Activated naive CD8-positive, alpha-beta T cell treated with anti-CD3 and anti-CD28 coated beads for 36 hours (primary cell): ENCODE data around the gene TBC1D5. TPM values are rescaled to one million over a fixed set of nuclear protein-coding genes. Genes with fewer than 3 reads are reported as not detected.
"Not testable (repeated sequence)": the region's sequence is repeated elsewhere in the genome, so short reads cannot be mapped to it uniquely, and the experiment has no call there.

Experiments
- DNase-seq: peaks from one replicate; pipeline ENCODE4 v3.0.0; 2021
- H3K27ac Mint-ChIP-seq: one replicate; pipeline ENCODE4 v1.8.0; 2022; ENCODE audit warnings: mild to moderate bottlenecking, moderate library complexity, mixed read lengths
- H3K27me3 Mint-ChIP-seq: one replicate; pipeline ENCODE4 v1.8.0; 2022; ENCODE audit warnings: mild to moderate bottlenecking, mixed read lengths
- H3K36me3 Mint-ChIP-seq: one replicate; pipeline ENCODE4 v1.8.0; 2021; ENCODE audit warnings: mild to moderate bottlenecking, mixed read lengths
- H3K4me1 Mint-ChIP-seq: one replicate; pipeline ENCODE4 v1.8.0; 2021; ENCODE audit warnings: mixed read lengths
- H3K4me3 Mint-ChIP-seq: one replicate; pipeline ENCODE4 v1.8.0; 2022; ENCODE audit warnings: mild to moderate bottlenecking, moderate library complexity, mixed read lengths
- H3K9me3 Mint-ChIP-seq: one replicate; pipeline ENCODE4 v1.8.0; 2022; ENCODE audit warnings: mixed read lengths
- total RNA-seq, 2 experiments: library from RNA; stranded (reverse); gene quantifications; one replicate each; pipeline ENCODE4 v1.2.3, GENCODE V29; 2021

Gene TBC1D5
- total RNA-seq, 2 experiments from 2014 or later = 43.7 to 48.5 TPM

GRCh38 chr3:17140670-17141505 is 601.5 kb downstream of the TBC1D5 start:
- no peak for DNase-seq
- Mint-ChIP-seq H3K36me3 (no peaks in the 10 kb centered on the region), H3K4me3 (no peak overlapping the region), H3K9me3 (peaks cover 2% of the 10 kb centered on the region), H3K4me1 (peaks cover 12% of the 10 kb centered on the region), H3K27ac (no peak overlapping the region), H3K27me3 (no peaks in the 10 kb centered on the region)

GRCh38 chr3:17138246-17139039 is 604.0 kb downstream of the TBC1D5 start:
- no peaks in the 10 kb centered on the region for H3K9me3 Mint-ChIP-seq
- no peaks in the 10 kb centered on the region for H3K4me1 Mint-ChIP-seq
- no peak for DNase-seq
- H3K27ac Mint-ChIP-seq = no peak overlapping the region
- no peaks in the 10 kb centered on the region for H3K36me3 Mint-ChIP-seq
- H3K4me3 Mint-ChIP-seq = no peak overlapping the region
- H3K27me3 Mint-ChIP-seq = no peaks in the 10 kb centered on the region

GRCh38 chr3:17137321-17137826 is 605.1 kb downstream of the TBC1D5 start:
- no peaks in the 10 kb centered on the region for H3K27me3 Mint-ChIP-seq
- H3K9me3 Mint-ChIP-seq = no peaks in the 10 kb centered on the region
- no peaks in the 10 kb centered on the region for H3K4me1 Mint-ChIP-seq
- peak overlapping the region; percentile 42 for H3K27ac Mint-ChIP-seq
- no peak overlapping the region for H3K4me3 Mint-ChIP-seq
- H3K36me3 Mint-ChIP-seq = no peaks in the 10 kb centered on the region
- DNase-seq = no peak

- Mint-ChIP-seq H3K4me1 (no peaks in the 10 kb centered on the region), H3K4me3 (no peak overlapping the region), H3K9me3 (no peaks in the 10 kb centered on the region), H3K36me3 (no peaks in the 10 kb centered on the region), H3K27me3 (no peaks in the 10 kb centered on the region), H3K27ac (no peak overlapping the region)
- DNase-seq = no peak
Measured at GRCh38 chr3:17136136-17136721, 606.2 kb downstream of the TBC1D5 start.

GRCh38 chr3:17135696-17136095 is 606.7 kb downstream of the TBC1D5 start:
- no peaks in the 10 kb centered on the region for H3K27me3 Mint-ChIP-seq
- DNase-seq = no peak
- no peaks in the 10 kb centered on the region for H3K36me3 Mint-ChIP-seq
- H3K9me3 Mint-ChIP-seq = no peaks in the 10 kb centered on the region
- no peak overlapping the region for H3K4me3 Mint-ChIP-seq
- no peaks in the 10 kb centered on the region for H3K4me1 Mint-ChIP-seq
- H3K27ac Mint-ChIP-seq = no peak overlapping the region

- no peaks in the 10 kb centered on the region for H3K9me3 Mint-ChIP-seq
- no peak for DNase-seq
- no peaks in the 10 kb centered on the region for H3K36me3 Mint-ChIP-seq
- H3K27ac Mint-ChIP-seq = no peak overlapping the region
- no peak overlapping the region for H3K4me3 Mint-ChIP-seq
- H3K4me1 Mint-ChIP-seq = no peaks in the 10 kb centered on the region
- no peaks in the 10 kb centered on the region for H3K27me3 Mint-ChIP-seq
Measured at GRCh38 chr3:17133632-17134545, 608.5 kb downstream of the TBC1D5 start.

GRCh38 chr3:17132286-17133115 is 609.9 kb downstream of the TBC1D5 start:
- H3K36me3 Mint-ChIP-seq = no peaks in the 10 kb centered on the region
- no peak for DNase-seq
- H3K4me1 Mint-ChIP-seq = no peaks in the 10 kb centered on the region
- H3K9me3 Mint-ChIP-seq = no peaks in the 10 kb centered on the region
- no peak overlapping the region for H3K4me3 Mint-ChIP-seq
- no peaks in the 10 kb centered on the region for H3K27me3 Mint-ChIP-seq
- H3K27ac Mint-ChIP-seq = peak overlapping the region; percentile 46

- Mint-ChIP-seq H3K27ac (no peak overlapping the region), H3K27me3 (no peaks in the 10 kb centered on the region), H3K4me3 (no peak overlapping the region), H3K36me3 (no peaks in the 10 kb centered on the region), H3K9me3 (peaks cover 2% of the 10 kb centered on the region), H3K4me1 (no peaks in the 10 kb centered on the region)
- no peak for DNase-seq
Measured at GRCh38 chr3:17130956-17131355, 611.5 kb downstream of the TBC1D5 start.

- H3K27me3 Mint-ChIP-seq = no peaks in the 10 kb centered on the region
- no peaks in the 10 kb centered on the region for H3K4me1 Mint-ChIP-seq
- H3K4me3 Mint-ChIP-seq = no peak overlapping the region
- no peaks in the 10 kb centered on the region for H3K36me3 Mint-ChIP-seq
- no peak for DNase-seq
- H3K9me3 Mint-ChIP-seq = peaks cover 2% of the 10 kb centered on the region
- no peak overlapping the region for H3K27ac Mint-ChIP-seq
Measured at GRCh38 chr3:17129556-17129955, 612.9 kb downstream of the TBC1D5 start.

- not testable (repeated sequence) for H3K4me3 Mint-ChIP-seq, H3K9me3 Mint-ChIP-seq, DNase-seq, H3K27ac Mint-ChIP-seq, H3K27me3 Mint-ChIP-seq, H3K4me1 Mint-ChIP-seq, H3K36me3 Mint-ChIP-seq
Measured at GRCh38 chr3:17128671-17129070, 613.8 kb downstream of the TBC1D5 start.

- Mint-ChIP-seq H3K27ac (no peak overlapping the region), H3K27me3 (no peaks in the 10 kb centered on the region), H3K36me3 (no peaks in the 10 kb centered on the region), H3K4me3 (no peak overlapping the region), H3K4me1 (no peaks in the 10 kb centered on the region), H3K9me3 (peaks cover 6% of the 10 kb centered on the region)
- no peak for DNase-seq
Measured at GRCh38 chr3:17125738-17126442, 616.5 kb downstream of the TBC1D5 start.

- Mint-ChIP-seq H3K9me3 (peaks cover 6% of the 10 kb centered on the region), H3K4me3 (no peak overlapping the region), H3K27ac (no peak overlapping the region), H3K27me3 (no peaks in the 10 kb centered on the region), H3K4me1 (no peaks in the 10 kb centered on the region), H3K36me3 (no peaks in the 10 kb centered on the region)
- DNase-seq = no peak
Measured at GRCh38 chr3:17122758-17123157, 619.7 kb downstream of the TBC1D5 start.

- no peak overlapping the region for H3K4me3 Mint-ChIP-seq
- no peak for DNase-seq
- H3K27ac Mint-ChIP-seq = no peak overlapping the region
- H3K4me1 Mint-ChIP-seq = no peaks in the 10 kb centered on the region
- peaks cover 4% of the 10 kb centered on the region for H3K9me3 Mint-ChIP-seq
- no peaks in the 10 kb centered on the region for H3K27me3 Mint-ChIP-seq
- peaks cover 1% of the 10 kb centered on the region for H3K36me3 Mint-ChIP-seq
Measured at GRCh38 chr3:17121336-17121735, 621.1 kb downstream of the TBC1D5 start.
